ENCODE results near the gene NOTCH1.
"Not testable (repeated sequence)": the region's sequence is repeated elsewhere in the genome, so short reads cannot be mapped to it uniquely, and the experiment has no call there.

Gene NOTCH1

DNA sequence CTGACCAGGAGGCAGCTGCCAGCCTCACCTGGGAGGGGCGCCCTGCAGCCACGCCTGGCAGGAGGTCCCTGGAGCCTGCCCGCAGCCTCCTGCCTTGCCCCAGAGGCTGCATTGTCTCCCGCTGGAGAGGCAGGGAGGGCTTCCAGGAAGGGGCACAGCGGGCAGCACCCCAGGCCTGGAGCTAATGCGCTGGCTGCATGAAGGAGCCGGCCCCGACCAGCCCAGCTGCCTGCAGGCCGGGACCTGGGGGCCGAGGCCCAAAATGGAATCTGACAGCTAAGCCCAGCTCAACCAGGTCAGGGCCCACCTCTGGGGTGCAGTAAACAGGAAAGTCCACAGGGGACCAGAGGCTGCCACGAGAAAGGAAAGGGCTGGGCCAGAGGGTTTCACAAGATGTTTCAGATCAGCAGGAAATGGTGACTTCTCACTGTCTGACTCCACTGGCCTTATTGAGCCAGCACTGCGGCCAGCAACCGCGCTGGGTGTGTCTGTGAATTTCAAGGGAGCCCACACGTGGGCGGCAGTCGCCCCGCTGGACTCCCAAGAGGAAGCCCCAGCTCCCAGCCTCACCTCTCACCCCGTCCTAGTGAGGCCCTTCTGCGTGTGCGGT is 18.6 kb upstream of the NOTCH1 start:
- DNase-seq: no peak

DNA sequence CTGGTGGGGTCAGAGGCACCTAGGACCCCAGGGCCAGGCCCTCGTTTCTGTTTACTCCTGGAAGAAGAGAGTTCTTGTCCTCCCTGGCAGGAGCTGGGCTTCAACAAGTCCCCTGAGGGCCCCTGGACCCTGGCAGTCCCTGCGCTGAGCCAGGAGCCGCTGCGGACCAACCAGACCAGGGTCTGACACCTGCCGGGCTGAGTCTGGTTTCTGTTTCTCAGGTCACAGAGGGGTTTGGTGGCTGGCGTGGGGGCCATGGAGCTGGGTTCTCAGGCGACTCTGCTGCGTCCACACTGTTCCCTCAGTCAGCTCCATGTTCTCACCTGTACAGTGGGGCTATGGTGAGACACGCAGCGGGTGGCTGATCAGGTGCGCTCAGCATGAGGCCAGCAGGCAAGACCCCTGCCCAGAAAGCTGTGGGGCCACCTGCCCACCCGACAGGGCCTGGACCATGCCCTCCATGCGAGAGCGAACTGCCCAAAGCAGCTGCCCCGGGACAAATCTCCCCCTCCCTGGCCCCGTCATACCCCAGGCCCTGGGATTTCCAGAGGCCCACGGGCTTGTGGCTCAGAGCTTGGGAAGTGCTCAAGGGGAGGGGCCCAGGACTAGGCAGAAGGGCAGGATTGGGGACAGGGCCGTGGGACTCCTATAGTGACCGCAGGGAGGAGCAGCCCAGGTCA is 17.9 kb upstream of the NOTCH1 start:
- no peak for DNase-seq

DNA sequence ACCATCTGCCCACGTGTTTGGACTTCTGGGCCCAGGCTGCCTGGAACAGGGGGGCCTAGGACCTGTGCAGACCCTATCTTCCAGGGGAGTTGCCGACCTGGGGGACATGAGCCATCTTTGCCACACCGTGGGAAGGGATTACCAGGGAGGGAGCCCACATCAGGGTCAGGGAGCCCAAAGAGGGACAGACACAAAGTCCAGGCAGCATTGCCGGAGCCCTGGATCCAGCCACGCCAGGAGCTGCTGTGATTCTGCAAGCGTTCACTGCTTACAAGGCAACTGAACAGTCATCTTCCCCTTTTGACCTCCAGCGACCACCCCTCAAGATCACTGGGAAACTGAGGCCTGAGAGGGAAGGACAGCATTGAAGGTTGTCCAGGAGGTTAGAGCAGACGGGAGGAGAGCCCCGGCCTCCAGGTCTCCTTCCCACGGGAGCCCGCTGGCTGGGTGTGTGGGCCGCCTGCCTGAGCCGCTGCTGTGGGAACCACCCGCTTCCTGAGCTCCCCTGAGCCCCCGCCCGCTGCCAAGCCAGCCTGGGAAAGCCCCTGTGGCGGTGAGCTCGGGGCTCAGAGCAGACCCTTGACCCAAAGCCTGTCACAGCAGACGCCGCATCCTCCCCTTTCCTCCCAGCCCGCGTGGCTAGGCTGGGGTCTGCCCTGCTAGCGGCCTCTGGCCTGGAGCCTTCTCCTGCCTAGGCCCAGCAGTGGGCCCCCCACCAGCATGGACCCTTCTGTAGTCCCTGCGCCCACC is 17.1 kb upstream of the NOTCH1 start:
- no peak for DNase-seq

DNA sequence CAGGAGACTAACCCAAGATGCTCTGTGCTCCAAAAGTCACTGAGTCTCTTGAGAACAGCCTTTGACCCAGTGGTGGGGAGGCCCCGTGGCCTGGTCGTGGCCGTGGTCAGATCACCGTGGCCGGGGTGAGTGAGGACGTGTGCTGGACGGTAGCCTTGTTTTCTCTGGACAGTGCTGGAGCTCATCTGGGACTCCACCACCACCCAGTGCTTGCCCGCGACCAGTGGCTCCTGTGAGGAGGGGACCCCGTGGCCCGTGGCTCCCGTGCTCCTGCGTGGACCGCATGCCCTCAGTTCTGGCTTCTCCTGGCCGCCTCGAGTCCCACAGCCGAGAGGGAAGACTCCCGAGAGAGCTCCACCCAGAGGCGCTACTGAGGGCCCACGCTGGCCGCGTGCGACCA is 15.9 kb upstream of the NOTCH1 start:
- DNase-seq: no peak

DNA sequence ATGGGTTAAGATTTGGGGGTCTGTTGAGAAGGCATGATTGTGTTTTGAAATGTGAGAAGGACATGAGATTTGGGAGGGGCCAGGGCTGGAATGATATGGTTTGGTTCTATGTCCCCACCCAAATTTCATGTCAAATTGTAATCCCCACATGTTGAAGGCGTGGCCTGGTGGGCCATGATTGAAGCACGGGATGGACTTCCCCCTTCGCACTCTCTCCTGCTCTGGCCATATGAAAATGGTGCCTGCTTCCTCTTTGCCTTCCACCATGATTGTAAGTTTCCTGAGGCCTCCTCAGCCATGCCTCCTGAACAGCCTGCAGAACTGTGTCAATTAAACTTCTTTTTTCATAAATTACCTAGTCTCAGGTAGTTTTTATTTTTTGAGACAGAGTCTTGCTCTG is 14.7 kb upstream of the NOTCH1 start:
- no peak for DNase-seq

DNA sequence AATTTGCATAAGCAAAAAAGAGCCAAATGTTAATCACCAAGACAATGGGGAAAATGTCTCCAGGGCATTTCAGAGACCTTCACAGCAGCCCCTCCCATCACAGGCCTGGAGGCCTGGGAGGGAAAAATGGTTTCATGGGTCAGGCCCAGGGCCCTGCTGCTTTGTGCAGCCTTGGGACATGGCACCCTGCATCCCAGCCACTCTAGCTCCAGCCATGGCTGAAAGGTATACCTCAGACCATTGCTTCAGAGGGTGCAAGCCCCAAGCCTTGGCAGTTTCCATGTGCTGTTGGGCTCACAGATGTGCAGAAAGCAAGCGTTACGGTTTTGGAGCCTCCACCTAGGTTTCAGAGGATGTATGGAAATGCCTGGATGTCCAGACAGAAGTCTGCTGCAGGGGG is 13.5 kb upstream of the NOTCH1 start:
- not testable (repeated sequence) for DNase-seq

DNA sequence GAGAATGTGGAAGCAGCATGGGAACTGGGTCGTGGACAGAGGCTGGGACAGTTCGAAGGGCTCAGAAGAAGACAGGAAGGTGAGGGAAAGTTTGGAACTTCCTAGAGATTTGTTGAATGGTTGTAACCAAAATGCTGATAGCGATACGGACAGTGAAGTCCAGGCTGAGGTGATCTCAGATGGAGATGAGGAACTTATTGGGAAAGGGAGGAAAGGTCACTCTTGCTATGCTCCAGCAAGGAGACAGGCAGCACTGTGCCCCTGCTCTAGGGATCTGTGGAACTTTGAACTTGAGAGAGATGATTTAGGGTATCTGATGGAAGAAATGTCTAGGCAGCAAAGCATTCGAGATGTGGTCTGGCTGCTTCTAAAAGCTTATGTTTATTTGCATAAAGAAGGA is 13.0 kb upstream of the NOTCH1 start:
- not testable (repeated sequence) for DNase-seq

DNA sequence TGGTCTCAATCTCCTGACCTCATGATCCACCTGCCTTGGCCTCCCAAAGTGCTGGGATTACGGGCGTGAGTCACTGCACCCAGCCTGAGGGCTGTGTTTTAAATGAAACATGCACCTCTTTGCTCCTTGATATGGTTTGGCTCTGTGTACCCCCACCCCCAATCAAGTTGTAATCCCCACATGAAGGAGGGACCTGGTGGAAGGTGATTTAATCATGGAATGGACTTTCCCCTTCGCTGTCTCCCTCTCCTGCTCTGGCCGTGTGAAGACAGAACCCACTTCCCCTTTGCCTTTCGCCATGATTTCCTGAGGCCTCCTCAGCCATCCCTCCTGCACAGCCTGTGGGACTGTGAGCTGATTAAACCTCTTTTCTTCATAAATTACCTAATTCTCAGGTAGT is 12.5 kb upstream of the NOTCH1 start:
- no peak for DNase-seq

DNA sequence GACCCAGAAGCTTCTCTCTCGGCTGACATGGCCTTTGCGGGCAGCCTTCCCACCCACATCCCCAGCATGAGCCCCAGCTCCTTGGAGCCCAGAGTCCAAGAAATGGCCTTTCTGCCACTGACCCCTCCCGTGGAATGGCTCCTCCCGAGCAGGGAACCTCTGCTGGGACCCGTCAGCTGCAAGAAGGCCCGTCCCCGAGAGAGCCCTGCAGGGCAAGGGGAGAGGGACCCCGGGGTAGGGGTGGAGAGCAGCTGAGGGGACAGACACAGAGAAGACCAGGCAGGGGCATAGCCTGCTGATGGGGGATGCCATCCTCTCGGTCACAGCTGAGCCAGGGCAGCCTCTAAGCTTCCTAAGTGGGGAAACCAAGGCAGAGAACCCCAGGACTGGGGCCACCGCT is 11.2 kb upstream of the NOTCH1 start:
- DNase-seq: no peak

DNA sequence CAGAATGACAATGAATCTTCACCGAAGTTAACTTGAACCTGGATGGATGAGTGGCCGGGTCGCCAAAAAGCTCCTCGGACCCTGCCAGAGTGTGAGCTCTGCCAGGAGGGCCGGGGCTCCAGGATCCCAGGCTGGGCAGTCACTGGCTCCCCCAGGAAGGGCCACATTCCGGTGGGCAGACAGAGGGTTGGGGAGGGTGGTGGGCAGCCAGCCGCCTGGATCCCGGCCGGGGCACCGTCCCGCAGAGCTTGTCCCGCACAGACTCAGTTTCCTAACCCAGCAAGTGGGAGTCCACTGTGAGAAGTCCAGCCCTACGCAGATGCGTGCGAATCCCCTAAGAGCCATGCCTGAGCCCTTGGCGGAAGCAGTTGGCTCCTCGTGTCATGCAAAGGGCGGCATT is 10.3 kb upstream of the NOTCH1 start:
- DNase-seq: no peak

DNA sequence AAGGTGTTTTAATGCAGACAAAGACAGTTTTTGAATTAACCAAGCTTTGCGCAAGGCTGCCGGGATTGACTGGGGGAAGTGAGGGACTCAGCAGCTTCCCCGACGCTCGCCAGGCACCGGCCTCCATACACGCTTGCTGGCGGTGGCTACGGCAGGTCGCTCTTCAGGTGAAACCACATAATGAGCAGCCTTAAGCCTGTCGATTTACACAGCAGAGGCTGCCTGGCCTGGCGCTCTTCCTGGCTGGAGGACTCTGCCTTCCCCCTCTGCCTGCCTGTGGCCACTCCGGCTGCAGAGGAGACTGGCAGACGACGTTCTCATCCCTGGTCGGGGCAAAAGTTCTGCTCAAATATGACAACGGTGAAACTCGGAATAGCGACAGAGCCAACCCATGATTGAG is 9.0 kb upstream of the NOTCH1 start:
- peak; percentile 52 for DNase-seq

DNA sequence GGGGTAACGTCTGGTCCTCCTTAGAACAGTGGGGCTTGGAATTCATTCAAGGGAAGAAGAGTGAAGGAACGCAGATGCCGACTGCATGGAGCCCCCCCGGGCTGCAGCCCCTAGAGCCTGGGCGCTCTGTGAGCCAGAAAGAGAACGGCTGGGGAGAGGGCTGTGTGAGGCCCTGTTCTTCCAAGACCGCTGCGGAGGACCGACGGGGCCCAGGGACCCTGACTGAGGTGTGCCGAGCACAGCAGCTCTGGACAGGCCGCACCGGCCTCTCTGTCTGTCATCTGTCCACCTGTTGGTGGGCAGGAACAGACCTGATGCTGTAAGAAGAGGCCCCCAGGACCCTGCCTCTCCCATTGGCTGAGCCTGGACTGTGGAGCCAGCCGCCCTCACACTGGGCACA is 7.7 kb upstream of the NOTCH1 start:
- DNase-seq: no peak

DNA sequence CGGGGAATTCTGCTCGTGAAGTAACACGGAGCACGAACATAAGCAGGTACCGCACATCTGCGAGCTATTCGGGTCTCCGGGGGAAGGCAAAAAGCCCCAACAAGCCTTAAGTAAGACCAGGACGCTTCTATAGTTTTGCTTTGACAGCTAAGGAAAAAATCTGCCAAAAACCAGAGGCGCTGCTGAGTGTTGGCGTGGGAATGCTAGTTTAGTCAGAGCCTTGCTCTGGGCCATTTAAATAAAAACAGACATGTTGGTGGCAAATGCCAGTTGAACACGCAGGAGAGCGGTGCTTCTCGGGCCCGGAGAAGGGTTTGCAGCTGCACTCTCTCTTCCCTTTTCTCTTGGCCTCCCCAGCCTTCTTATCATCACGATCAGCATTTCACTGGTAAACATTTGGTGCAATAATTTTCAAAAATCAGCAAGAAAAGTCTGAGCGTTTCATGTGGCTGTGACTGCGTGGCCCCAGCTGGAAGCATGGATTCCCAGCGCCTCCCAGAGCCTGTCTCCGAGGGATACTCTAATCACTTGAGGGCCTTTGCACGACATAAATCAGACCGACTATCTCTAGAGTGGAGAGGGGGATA is 6.4 kb upstream of the NOTCH1 start:
- no peak for DNase-seq

DNA sequence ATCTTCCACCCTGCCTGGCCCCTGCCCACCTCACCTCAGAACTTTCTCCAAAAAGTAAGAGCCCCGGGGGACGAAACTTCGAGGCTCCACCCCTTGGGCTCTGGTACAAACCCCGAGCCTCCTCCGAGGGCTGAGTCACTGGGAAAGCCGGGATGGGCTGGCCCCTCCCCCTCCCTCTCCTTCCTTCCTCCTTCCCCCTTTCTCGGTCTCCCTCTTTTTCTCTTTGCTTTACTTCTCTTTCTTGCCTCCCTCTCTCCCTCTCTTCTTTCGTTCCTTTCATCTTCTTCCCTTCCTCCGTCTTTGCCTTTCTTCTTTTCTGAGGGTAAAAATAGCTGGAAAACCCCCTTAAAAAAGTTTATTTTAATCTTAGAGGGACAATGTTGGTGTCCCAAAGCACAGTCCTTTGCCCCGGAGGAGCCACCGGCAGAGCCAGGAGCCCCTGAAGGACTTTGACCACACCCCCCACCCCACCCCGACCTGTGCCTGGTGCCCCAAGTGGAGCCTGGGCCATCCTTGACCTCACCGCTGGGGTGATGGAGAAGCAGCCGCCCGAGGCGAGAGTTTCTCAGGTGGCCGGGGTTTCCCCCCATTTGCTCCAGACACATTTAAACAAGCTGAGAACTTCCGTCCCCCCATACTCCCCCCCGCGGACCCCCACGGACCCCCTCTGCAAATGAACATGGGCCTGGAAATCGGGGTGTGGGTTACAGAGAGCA is 5.7 kb upstream of the NOTCH1 start:
- no peak for DNase-seq

DNA sequence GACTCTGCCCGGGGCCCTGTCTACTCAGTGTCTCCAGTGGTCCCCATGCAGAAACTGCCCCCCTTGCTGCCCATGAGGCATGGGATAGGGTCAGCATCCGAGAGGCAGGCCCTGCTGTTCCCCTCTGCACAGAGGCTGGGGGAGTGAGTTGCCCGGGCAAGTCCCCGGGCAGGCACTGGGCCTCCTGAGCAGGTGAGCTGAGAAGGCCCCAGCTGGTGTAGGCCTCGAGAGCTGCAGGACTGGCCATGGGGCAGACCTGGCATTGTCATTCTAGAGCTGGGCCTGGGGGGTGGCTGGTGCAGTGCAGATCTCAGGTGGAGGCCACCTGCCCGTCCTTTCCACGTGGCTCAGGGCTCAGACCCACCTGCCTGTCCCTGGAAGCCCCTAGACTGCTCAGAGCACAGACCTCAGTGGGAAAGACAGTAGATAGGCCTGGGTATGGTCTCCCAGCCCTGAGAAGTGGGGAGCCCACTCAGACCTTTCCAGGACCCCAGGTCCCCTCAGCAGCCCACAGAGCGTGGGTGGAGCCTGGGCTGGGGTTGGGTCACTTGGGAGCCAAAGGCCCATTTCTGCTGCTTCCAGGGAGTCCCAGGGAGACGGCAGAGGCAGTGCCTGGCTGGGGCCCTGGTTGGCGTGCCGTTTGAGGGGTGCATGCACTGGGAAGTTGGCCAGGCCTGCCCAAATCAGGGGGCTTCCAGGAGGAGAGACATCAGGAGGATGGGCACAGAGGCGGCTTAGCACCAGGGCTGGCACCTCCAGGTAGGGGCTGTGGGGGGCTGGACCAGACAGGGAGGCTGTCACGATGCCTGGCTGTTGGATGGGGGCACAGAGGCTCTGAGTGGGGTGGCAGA is 4.8 kb upstream of the NOTCH1 start:
- DNase-seq: no peak

DNA sequence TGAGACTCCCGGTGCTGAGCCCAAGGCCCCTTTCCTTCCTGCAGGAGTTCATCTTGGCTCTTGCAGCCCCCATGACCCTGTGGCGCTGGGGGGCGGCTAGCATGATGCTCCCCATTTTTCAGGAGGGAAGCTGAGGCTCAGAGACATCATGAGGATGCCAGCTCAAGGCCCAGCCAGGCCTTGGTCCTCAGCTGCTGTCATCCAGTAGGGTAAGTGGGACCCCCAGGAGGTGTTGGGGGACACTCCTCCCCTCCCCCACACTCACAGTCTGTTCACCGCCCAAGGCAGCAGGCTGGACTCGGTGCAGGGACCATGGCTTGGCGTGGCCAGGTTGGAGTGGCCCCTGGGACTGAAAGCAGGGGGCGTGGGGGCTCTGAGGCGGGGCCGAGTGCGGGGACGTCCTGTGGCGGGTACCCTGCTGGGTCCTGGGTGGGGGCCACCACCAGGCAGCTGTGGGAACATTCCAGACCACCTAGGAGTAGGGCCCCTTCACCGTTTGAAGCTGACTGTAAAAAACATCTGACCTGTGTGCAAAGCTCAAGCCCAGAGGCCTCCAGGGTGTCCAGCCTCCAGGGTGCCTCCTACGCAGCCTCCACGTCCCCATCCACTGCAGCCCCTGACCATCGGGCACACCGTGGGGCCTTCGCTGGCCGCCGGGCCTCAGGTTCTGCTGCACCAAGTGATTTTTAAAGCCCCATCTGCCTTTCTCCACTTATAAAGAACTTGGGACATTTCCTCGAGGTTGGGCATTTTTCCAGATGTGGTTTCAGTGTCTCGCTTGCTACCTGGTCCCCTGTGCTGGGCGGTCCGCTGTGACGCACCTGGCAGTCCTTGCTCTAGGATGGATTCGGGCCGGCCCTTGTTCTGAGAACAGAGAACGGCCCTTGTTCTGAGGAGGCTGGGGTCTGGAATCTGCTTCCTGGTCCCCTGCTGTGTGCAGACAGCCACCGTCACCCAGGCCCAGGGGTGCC is 3.4 kb upstream of the NOTCH1 start:
- DNase-seq: peak; percentile 9

DNA sequence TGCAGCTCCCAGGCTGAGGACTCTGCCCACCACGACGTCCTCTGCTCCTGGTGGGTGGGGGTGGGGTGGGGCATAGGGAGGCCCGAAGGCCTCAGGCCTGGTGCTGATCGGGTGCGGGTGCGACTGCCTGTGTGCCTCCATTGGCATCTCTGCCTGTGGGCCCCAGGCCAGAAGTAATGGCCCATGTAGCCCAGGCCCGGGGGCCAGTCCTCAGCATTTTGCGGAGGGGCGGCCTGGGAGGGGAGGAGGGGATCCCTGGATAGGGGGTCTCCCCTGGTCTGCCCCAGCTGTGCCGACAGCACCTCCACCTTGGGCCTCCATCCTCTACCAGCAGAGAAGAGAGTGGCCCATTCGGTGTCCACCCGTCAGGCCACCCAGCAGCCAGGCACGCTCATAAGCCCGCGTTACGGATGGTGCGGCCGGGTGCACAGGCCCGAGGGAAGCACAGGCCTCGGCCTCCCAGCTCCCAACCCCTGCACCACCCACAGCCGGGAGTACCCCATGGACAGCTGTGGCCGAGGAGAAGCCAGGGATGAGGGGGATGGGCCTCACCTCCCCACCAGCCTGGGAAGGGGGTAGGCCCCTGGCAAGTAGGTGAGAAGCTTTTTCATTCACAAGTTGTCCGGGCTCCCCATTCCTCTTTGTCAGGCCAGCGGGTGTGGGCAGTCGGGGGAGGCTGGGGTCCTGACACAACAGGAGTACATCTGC is 1.8 kb upstream of the NOTCH1 start:
- DNase-seq: no peak

DNA sequence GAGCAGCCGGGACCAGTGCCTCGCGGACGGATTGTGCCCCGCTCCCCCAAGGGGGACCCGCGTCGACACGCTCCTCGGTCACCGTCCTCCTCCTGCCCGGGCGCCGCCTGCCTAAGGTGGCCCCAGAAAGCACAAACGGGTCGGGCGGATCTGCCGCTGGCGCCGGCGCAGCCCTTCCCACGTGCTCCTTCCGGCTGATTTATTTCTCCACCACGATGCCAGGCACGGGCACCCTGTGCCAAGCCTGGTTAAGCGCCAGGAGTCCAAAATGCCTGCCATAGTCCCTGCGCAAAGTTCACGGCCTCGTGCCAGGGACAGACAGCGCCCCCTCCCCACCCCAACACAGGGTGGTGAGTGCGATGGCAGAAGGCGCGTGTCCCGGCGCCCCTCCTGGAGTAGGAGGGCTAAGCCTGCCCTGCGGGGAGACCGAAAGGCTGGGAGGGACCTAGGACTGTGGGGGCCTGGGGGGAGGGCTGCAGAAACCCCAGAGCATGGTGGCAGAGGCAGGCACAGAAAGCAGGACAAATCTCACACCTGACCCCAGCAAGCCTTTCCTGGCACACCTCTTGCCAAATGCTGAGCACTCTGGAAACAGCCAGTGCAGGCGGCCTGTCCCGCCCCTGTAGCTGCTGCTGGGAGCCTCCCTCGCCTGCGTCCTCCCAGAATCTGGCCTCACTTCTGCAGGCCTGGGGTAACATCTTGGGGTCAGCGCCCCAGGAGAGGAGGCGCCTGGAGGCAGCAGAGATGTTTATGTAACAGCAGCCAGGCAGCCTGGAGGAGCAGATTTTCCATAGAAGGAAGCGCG is 1.1 kb upstream of the NOTCH1 start:
- peak; percentile 53 for DNase-seq

DNA sequence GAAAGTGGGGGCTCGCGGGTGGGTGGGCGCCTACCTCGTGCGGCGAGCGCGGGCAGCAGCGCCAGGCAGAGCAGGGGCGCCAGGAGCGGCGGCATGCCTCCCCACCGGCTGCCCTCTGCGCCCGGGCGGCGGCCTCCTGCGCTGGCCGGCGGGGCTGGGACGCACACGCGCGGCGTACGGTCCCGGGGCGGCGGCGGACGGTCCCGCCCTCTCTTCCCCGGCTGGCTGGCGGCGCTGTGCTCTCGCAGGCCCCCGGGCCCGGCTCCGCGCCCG is 220 bp downstream of the NOTCH1 start:
- no peak for DNase-seq

Measured in DMS79 treated with DMSO at 0.1 percent for 48 hours (cell line).